Measurements from ENCODE around the gene UNC93A. TPM values are rescaled to one million over a fixed set of nuclear protein-coding genes. Genes with fewer than 3 reads are reported as not detected.

The UNC93A gene
- total RNA-seq, 4 donors from 2014 or later: not detected

DNA sequence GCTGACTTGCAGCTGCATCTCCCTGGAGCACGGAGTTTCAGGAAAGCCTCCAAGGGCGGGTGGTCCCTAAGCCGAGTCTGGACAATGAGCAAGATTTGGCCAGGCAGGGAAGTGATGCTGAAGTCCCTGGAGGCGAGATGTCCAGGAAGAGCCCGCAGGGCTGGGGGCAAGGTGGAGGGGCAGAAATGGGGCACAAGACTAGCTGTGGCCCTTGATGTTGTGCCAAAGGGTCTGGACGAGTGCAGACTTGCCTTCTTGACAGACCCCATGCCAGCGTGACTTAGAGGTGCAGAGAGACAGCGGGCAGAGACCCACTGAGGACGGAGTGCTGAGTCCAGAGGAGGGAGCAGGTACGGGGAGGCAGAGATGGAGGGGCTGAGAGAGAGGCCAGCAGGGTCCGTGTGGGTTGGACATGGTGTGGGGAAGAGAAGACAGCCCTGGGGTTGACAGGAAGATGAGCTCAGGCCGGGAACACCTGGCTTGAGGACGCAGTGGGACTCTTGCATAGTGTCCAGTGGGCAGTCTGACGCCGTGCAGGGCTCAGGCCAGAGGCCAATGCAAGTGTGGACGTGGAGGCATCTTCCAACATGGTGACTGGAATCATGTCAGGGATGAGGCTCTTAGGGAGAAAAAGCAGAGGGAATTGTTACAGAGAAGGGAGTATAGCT is 8.7 kb downstream of the UNC93A start:
- TF ChIP-seq, protein P1, sequence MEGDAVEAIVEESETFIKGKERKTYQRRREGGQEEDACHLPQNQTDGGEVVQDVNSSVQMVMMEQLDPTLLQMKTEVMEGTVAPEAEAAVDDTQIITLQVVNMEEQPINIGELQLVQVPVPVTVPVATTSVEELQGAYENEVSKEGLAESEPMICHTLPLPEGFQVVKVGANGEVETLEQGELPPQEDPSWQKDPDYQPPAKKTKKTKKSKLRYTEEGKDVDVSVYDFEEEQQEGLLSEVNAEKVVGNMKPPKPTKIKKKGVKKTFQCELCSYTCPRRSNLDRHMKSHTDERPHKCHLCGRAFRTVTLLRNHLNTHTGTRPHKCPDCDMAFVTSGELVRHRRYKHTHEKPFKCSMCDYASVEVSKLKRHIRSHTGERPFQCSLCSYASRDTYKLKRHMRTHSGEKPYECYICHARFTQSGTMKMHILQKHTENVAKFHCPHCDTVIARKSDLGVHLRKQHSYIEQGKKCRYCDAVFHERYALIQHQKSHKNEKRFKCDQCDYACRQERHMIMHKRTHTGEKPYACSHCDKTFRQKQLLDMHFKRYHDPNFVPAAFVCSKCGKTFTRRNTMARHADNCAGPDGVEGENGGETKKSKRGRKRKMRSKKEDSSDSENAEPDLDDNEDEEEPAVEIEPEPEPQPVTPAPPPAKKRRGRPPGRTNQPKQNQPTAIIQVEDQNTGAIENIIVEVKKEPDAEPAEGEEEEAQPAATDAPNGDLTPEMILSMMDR (IDR thresholded peaks at IDR 0.05; ENCODE audit: low read depth): no peak

DNA sequence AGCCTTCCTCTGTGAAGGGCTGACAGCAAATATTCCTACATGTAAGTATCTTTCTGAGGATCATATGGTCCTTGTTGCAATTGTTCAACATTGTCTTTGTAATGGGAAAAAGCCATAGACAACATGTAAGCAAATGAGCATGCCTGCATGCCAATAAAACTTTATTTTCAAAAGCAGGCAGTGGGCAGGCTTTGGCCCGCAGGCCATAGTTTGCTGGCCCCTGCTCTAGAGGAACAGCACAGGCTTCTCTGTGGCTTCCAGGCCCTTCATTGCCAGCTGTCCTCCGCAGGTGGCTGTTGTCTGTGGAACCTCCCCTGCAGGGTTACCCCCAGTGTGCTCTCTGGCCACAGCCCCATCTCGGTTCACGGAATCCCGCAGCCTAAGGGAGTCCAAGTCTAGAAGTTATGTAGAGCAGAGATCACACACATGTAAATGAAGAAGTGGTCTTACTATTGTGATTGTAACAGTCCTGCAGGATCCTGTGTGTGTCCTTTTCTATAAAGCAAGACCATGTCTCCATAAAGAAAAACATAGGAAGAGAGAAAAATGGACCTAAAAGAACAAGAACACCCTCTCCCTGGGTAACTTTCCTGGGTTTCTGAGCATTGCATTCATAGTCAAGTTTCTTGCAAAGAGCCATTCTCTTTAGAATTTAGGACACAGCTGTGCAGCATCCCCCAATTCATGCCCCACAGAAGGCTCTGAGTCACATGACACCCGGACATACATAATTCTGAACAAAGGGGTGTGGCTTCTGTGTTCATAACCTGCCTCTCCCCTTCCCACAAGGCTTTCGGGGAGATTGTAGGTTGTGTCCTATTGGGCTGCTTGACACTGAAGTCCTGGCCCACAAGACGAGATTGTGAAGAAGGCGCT is 10.0 kb downstream of the UNC93A start:
- TF ChIP-seq, protein P1 (IDR thresholded peaks at IDR 0.05; ENCODE audit: low read depth): no peak

DNA sequence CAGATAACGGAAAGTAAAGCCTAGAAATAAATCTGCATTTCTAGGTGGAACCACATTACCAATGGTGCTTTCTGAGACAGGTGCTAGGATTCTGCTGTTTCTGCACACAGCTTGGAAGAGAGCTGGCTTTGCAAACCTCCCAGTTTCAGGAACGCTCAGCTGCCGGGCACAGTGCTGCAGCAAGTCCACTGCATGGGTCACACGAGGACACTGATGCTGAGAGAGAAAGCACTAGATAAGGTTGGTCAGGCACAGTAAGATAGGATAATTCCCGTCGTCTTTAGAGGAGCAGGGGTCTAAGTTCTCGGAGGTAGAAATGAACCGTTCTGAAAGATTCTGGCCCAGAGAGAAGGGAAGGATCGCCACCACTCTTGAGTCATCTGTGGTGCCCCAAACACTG is 11.0 kb downstream of the UNC93A start:
- TF ChIP-seq, protein P1 (IDR thresholded peaks at IDR 0.05; ENCODE audit: low read depth): no peak

DNA sequence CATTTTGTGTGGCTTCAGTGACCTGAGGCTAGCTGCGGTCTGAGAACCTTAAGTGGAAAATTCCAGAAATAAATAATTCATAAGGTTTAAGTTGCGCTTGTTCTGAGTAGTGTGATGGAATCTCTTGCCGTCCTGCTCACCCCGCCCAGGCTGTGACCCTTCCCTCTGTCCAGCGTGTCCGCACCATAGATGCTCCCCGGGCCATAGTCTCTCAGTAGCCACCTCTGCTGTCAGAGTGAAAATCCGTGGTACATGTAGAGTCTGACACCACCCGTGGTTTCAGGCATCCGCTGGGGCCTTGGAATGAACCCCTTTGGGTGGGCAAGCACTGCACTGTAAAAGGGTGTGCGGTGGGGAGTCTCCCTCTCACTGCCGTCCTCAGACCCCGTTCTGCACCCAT is 11.7 kb downstream of the UNC93A start:
- TF ChIP-seq, protein P1 (IDR thresholded peaks at IDR 0.05; ENCODE audit: low read depth): no peak

DNA sequence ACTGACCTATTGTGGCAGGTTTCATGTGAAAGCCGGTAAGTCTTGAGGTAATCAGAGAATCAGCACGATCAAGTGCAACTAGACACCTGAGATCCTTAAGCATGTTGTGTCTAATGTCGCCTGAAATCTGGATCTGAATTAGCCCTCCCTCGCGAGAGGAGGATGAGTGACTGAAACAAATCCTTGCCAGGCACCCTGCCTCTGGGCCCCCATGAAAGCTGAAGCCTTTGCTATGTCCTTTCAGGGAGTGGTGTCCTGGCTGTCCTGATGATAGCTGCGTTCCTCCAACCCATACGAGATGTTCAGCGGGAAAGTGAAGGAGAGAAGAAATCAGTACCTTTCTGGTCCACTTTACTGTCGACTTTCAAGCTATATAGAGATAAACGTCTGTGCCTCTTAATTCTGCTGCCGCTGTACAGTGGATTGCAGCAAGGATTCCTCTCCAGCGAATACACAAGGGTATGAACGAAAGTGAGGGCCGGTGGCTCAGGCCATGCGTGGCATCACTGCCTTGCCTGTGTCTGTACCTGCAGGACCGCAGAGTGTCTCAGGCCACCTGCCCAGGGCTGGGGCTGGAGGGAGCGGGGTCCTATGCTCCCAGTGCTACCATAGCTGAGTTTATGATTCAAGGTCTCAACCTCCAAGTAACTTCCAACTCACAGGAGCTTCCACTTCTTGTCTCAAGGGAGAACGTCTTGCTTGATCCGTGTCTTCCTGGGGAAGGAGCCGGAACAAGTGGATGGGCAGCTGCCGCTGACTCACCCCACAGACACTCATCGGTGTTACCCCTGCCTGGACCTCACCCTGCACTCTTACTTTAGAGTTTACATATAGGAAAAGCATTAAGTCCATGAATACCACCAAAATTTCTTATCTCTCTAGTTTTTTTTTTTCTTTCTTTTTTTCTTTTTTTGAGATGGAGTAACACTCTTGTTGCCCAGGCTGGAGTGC is 12.8 kb downstream of the UNC93A start:
- TF ChIP-seq, protein P1 (IDR thresholded peaks at IDR 0.05; ENCODE audit: low read depth): no peak

DNA sequence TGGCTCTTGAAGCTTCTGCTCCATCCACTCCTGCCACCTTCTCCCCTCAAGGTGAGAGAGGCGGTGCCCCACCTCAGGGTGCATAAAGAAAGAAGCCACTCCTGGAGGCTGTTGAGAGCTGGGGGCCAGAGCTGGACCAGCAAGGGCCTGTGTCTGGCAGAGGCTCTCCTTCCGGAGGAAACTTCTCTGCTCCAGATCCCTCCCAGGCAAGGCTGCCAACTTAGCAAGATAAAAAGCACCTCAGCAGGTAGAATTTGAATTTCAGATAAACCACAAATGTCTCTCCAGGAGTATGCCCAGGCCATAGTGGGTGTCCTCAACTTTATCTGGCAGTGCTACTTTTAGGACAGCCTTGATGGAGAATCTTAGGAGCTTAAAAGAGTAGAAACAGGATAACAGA is 13.8 kb downstream of the UNC93A start:
- TF ChIP-seq, protein P1 (IDR thresholded peaks at IDR 0.05; ENCODE audit: low read depth): no peak

All from subcutaneous adipose tissue (tissue), 4 donors.